EL (cell line): ENCODE data around the gene LRAT.

Source experiments
- DNase-seq: peaks from one replicate; pipeline ENCODE4 v3.0.0-alpha.2; 2016

The LRAT gene

DNA sequence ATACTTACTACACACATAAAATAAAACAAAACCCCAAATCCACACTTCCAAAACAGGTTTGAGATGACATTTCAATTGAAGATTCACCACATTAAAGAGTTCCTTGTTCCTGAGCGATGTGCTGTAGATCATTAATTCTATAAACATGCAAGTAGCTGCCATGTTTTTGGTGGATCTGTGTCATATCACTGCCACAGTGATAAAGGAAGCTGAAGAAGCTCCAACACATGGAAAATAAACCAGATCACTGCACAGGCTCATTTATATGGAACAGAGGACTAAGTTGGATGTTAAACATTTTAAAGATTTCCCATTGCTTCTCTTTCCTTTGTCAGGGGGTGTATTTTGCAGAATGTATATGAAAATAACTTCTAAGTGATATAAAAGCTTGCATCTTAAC lies 34.5 kb downstream of the LRAT start:
- no peak for DNase-seq

DNA sequence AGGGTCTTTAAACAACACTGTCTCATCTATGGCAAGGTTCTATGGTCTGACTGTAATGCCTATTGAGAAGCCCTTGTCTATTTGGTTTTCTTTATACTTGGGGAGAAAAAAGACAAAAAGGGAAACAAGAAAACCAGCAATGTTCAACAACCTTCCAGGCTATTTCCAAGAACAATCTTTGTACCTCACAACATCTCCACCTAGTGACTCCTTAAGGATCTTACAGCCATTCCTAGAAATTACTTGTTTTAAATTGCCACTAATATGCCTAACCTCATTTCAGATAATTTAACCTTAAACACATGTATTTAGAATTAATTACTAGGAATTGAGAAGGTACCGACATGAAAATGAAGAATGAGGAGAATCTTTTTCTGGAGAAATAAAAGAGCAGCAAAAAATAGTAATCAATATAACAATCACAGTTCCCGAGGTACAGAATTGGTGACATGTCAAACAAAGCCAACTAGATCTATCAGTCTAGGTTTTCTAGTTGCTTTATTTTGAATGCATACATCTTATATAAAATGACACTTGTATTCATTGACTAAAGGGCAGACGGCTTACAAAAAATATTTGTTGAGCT lies 35.7 kb downstream of the LRAT start:
- peak; percentile 7 for DNase-seq

DNA sequence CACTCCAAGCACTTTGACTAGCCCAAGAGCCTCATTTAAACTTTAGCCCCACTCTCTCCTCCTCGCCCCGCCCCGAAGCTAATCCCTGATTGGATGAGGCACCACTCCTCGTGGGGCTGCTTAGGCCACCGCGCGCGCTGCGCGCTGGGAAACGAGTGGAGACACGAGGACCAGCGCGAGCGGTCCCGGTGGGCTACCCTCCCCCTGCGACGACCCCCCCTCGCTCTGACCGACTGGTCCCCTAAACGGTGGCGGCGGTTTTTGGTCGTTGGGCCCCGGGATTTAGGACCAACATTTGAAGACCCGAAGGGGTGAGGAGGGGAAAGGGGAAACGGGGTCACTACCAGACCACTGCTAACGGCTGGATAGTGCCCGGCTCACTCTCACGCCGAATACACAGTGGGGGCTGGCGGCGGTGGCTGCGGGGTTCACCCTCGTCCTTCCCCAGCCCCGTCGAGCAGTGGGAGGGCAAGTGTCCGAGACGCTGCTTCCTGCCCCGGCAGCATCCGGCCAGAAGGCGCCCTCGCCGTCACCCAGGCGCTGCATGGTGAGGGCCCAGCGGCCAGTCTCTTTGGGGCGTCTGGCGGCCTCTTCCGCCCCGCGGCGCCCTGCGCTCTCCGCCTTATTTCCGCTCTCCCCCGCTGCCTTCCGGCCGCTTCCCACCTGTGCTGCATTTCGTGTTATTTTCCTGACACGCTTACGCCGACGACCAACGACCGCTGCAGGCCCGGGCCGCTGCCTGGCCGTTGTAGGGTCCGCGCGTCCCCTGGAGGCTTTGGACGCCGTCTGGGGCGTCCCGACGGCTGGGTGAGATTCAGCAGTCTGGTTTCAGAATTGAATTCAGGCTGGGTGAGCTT lies 37.6 kb downstream of the LRAT start, which contains the start of gene RBM46:
Gene RBM46 (plus strand): TSS at position 147 of the 857 bp plus-strand sequence. CDS start 15,481 bp downstream, outside the sequence.
- no peak for DNase-seq

DNA sequence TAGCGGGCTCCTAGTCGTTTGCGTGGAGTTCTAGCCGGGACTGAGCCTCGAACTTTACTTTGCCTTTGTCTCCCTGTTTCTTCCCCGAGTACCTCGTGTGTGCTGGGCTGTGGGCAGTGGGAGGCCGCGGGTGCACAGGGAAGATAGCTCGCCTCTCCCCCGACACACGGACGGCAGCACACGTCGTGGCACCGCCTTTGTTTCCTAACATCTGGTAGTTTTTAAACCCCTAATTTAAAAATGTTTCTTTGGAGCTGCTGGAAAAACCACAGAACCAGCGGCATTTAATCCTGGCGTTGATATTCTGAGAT lies 38.1 kb downstream of the LRAT start:
- DNase-seq, result no peak
